VCaP (cell line): ENCODE results near the gene PDZD8.

Experiments used
- H3K27ac ChIP-seq: fragments of 450-650 bp; 2 replicates; pipeline ENCODE4 v1.5.1; 2017
- CTCF ChIP-seq: fragments of 450-650 bp; conservative IDR thresholded peaks from 2 replicates; pipeline ENCODE4 v1.5.1; 2017; ENCODE audit warnings: mild to moderate bottlenecking, moderate library complexity

Gene PDZD8

GRCh38 chr10:117262903-117263293 lies 112.3 kb downstream of the PDZD8 start:
- TF ChIP-seq CTCF: no peak
- no peak overlapping the region for H3K27ac ChIP-seq

- TF ChIP-seq CTCF: no peak
These were observed 112.8 kb downstream of the PDZD8 start for GRCh38 chr10:117262291-117262902.

GRCh38 chr10:117261501-117261900 lies 113.7 kb downstream of the PDZD8 start:
- no peak overlapping the region for H3K27ac ChIP-seq
- no peak for TF ChIP-seq CTCF

More at GRCh38 chr10:117262291-117262902, 112.8 kb downstream of the PDZD8 start:
- no peak overlapping the region for H3K27ac ChIP-seq

- no peak overlapping the region for H3K27ac ChIP-seq
- TF ChIP-seq CTCF: no peak
These were observed 115.2 kb downstream of the PDZD8 start for GRCh38 chr10:117260084-117260483.

GRCh38 chr10:117259279-117259678 lies 116.0 kb downstream of the PDZD8 start:
- TF ChIP-seq CTCF: no peak
- no peak overlapping the region for H3K27ac ChIP-seq

GRCh38 chr10:117257721-117258120 lies 117.5 kb downstream of the PDZD8 start:
- no peak for TF ChIP-seq CTCF
- no peak overlapping the region for H3K27ac ChIP-seq

- H3K27ac ChIP-seq: no peak overlapping the region
- no peak for TF ChIP-seq CTCF
These were observed 118.3 kb downstream of the PDZD8 start for GRCh38 chr10:117256910-117257309.
